Peyer's patch (tissue), 4 donors: ENCODE results near the gene GPRC5A. TPM values are rescaled to one million over a fixed set of nuclear protein-coding genes. Genes with fewer than 3 reads are reported as not detected.

Experiments
- DNase-seq, 3 donors: peaks; one replicate each; pipeline ENCODE4 v3.0.0-alpha.2; 2017 to 2019
- H3K27ac ChIP-seq, 4 donors: fragments of 200-600 bp; sonication (generic); one replicate each; pipeline ENCODE4 v1.5.1; 2016 to 2019
- H3K27me3 ChIP-seq, 2 donors: fragments of 200-600 bp; sonication (generic); one replicate each; pipeline ENCODE4 v1.5.1; 2019
- H3K36me3 ChIP-seq, 3 donors: fragments of 200-600 bp; sonication (generic); one replicate each; pipeline ENCODE4 v1.5.1; 2016 to 2019
- H3K4me1 ChIP-seq, 4 donors: fragments of 200-600 bp; sonication (generic); one replicate each; pipeline ENCODE4 v1.5.1; 2016 to 2019
- H3K4me3 ChIP-seq, 4 donors: fragments of 200-600 bp; sonication (generic); 1 replicate in 3 of 4; 2 replicates in 1 of 4; pipeline ENCODE4 v1.5.1; 2016 to 2019; ENCODE audit warnings: mild to moderate bottlenecking in 1 of 4
- H3K9me3 ChIP-seq, 4 donors: fragments of 200-600 bp; sonication (generic); one replicate each; pipeline ENCODE4 v1.5.1; 2016 to 2019; ENCODE audit warnings: mild to moderate bottlenecking in 1 of 4
- CTCF ChIP-seq, 6 experiments: fragments of 450-650 bp in 4 of 6; fragments of 200-600 bp in 2 of 6; sonication (generic) in 1 of 6; IDR thresholded peaks; one replicate each; pipeline ENCODE4 v1.5.1; 2017 to 2019; ENCODE audit warnings: antibody characterized with exemption in 6 of 6, mild to moderate bottlenecking in 3 of 6, moderate library complexity in 1 of 6
- POLR2A ChIP-seq, 2 donors: fragments of 450-650 bp; IDR thresholded peaks; one replicate each; pipeline ENCODE4 v1.5.1; 2017; ENCODE audit warnings: antibody characterized with exemption in 2 of 2, mild to moderate bottlenecking in 2 of 2, moderate library complexity in 2 of 2
- total RNA-seq, 4 donors: library from RNA; depleted of rRNA; stranded (reverse); fragments of >200 nt; gene quantifications; one replicate each; pipeline ENCODE4 v1.1.0, GENCODE V29; 2016

GPRC5A gene
- total RNA-seq, 4 donors from 2014 or later = 16.5 to 106 (median 91.1) TPM

DNA sequence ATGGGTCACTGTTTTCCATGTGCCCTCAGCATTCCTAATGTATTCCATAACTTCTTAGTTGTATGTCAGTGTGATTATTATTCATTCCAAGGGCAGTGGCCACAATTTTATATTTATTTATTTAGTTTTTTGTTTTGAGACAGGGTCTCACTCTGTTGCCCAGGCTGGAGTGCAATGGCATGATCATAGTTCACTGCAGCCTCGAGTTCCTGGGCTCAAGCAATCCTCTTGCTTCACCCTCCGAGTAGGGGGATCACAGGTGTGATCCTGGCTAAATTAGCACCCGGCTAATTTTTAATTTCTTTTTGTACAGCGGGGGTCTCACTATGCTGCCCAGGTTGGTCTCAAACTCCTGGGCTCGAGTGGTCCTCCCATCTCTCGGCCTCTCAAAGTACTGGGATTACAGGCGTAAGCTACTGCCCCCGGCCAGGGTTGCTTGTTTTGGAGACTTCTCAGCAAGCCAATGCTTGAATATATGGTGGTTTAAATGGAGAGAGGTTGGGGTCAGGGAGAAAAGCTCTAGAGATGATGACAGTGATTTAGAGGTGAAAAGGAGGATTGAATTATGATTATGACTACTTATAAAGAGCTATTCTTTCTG is 7.6 kb downstream of the GPRC5A start:
- Histone ChIP-seq H3K4me1 (peaks cover 0 to 28% (median 1%) of the 10 kb centered on the region in 4 donors), H3K27me3 (no peaks in the 10 kb centered on the region), H3K27ac (peak overlapping the region in 1 of 4 donors; percentile 23), H3K9me3 (no peaks in the 10 kb centered on the region), H3K36me3 (no peaks in the 10 kb centered on the region), H3K4me3 (no peak overlapping the region)
- TF ChIP-seq POLR2A (IDR thresholded peaks at IDR 0.05) (no peak), CTCF (IDR thresholded peaks at IDR 0.05) (no peak)
- no peak for DNase-seq

DNA sequence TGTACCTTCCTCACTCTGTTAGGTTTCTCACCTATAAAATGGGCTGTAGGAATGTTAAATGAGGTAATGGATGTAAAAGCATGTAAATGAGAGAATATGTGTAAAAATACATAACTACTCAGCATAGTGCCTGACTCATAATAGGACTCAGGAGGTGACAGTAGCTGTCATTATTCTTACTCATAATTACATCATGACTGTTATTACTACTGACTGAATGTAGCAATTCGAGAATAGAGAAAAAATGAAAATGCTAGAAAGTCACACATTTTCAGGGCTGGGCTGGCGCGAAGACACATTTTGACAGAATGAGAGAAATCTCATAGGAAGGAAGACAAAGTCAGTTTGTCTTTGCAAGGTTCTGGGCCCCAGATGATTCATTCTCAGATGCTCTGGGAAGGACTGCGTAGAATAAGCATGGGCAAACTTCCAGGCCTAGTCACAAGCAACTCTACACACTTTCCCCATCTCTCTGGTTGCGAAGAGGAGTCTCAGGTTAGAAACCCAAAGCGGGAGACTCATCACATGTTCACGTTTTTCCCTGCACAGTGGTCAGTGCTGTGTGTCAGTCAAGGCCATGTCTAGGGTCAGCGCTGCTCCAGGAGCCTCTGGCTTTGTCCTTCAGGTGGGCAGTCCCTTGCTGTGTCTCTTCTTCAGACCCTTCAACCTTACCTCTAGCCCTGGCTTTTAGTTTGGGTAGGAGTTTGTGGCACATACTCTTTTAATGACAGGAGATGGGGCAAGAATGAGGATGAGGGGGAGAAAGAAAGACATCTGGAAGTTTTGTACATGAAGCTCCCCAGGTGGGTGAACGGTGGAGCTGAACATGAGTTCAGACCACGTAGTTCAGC is 8.4 kb downstream of the GPRC5A start:
- peaks cover 0 to 32% (median 1%) of the 10 kb centered on the region in 4 donors for H3K4me1 ChIP-seq
- no peak overlapping the region for H3K4me3 ChIP-seq
- H3K36me3 ChIP-seq = no peaks in the 10 kb centered on the region
- TF ChIP-seq CTCF (IDR thresholded peaks at IDR 0.05) (no peak), POLR2A (IDR thresholded peaks at IDR 0.05) (no peak)
- DNase-seq = no peak
- peak overlapping the region in 2 of 4 donors; percentile 23 to 64 for H3K27ac ChIP-seq
- H3K27me3 ChIP-seq = no peaks in the 10 kb centered on the region
- H3K9me3 ChIP-seq = no peaks in the 10 kb centered on the region

DNA sequence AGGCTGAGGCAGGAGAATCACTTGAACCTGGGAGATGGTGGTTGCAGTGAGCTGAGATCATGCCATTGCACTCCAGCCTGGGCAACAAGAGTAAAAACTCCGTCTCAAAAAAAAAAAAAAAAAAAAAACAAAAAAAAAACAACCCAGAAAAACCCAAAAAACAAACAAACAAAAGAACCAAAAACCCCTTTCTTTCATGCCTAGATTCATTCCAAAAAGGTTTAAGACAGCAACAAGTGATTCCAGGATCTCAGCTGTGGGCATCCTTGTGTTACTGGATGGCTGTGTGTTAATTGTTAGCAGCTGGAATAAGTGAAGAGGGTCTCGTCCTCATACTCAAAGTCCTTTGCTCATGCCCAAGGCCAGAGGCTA is 9.4 kb downstream of the GPRC5A start:
- Histone ChIP-seq H3K4me1 (peaks cover 0 to 32% (median 1%) of the 10 kb centered on the region in 4 donors), H3K27me3 (no peaks in the 10 kb centered on the region), H3K27ac (peak overlapping the region in 2 of 4 donors; percentile 64 to 90), H3K36me3 (no peaks in the 10 kb centered on the region), H3K4me3 (peak overlapping the region in 1 of 4 donors; percentile 27), H3K9me3 (no peaks in the 10 kb centered on the region)
- TF ChIP-seq CTCF (IDR thresholded peaks at IDR 0.05) (no peak), POLR2A (IDR thresholded peaks at IDR 0.05) (no peak)
- DNase-seq = no peak

- H3K4me1 ChIP-seq = peaks cover 0 to 32% (median 1%) of the 10 kb centered on the region in 4 donors
- H3K27me3 ChIP-seq = no peaks in the 10 kb centered on the region
- TF ChIP-seq POLR2A (IDR thresholded peaks at IDR 0.05) = peak in 1 of 2 donors; percentile 49
- TF ChIP-seq CTCF (IDR thresholded peaks at IDR 0.05) = no peak
- H3K36me3 ChIP-seq = no peaks in the 10 kb centered on the region
- H3K4me3 ChIP-seq = peak overlapping the region in 1 of 4 donors; percentile 27
- peak in 1 of 3 donors; percentile 78 for DNase-seq
- H3K9me3 ChIP-seq = no peaks in the 10 kb centered on the region
- H3K27ac ChIP-seq = peak overlapping the region in 3 of 4 donors; percentile 14 to 90 (median 64)
Observed at GRCh38 chr12:12901158-12901791, 9.9 kb downstream of the GPRC5A start.

GRCh38 chr12:12902036-12902435 is 10.7 kb downstream of the GPRC5A start:
- TF ChIP-seq POLR2A (IDR thresholded peaks at IDR 0.05) (no peak), CTCF (IDR thresholded peaks at IDR 0.05) (no peak)
- Histone ChIP-seq H3K27me3 (no peaks in the 10 kb centered on the region), H3K36me3 (no peaks in the 10 kb centered on the region), H3K9me3 (no peaks in the 10 kb centered on the region), H3K4me1 (peaks cover 0 to 32% (median 1%) of the 10 kb centered on the region in 4 donors), H3K27ac (peak overlapping the region in 3 of 4 donors; percentile 14 to 90 (median 64)), H3K4me3 (no peak overlapping the region)
- DNase-seq = no peak
